K562 (cell line): Measurements from ENCODE around the gene NT5DC4. TPM values are rescaled to one million over a fixed set of nuclear protein-coding genes. Genes with fewer than 3 reads are reported as not detected.

Source experiments
- ADNP ChIP-seq: fragments of 200-800 bp; sonication (Bioruptor generic); IDR thresholded peaks from 2 replicates; pipeline ENCODE4 v1.6.1; 2016; ENCODE audit warnings: missing genetic modification characterization, missing compliant biosample characterization
- ARNT ChIP-seq, 2 experiments: fragments of 450-650 bp; IDR thresholded peaks; 2 replicates each; pipeline ENCODE4 v1.6.1; 2016; ENCODE audit warnings: mild to moderate bottlenecking in 1 of 2
- FOXP1 ChIP-seq: sonication (generic); formaldehyde crosslinking; IDR thresholded peaks from 2 replicates; pipeline ENCODE4 v1.8.0; 2022; ENCODE audit warnings: mild to moderate bottlenecking, missing genetic modification reagents
- NCOA6 ChIP-seq: fragments of 450-650 bp; IDR thresholded peaks from 2 replicates; pipeline ENCODE4 v1.6.1; 2017; ENCODE audit warnings: mild to moderate bottlenecking
- NFE2L1 ChIP-seq: fragments of 450-650 bp; IDR thresholded peaks from 2 replicates; pipeline ENCODE4 v1.6.1; 2016; ENCODE audit warnings: missing genetic modification characterization, low read depth, mild to moderate bottlenecking, missing compliant biosample characterization, moderate library complexity, borderline replicate concordance
- NFIC ChIP-seq: fragments of 450-650 bp; IDR thresholded peaks from 2 replicates; pipeline ENCODE4 v1.6.1; 2017; ENCODE audit warnings: mild to moderate bottlenecking, inconsistent platforms
- NRF1 ChIP-seq, 2 experiments: fragments of 450-650 bp; IDR thresholded peaks in 1 of 2; conservative IDR thresholded peaks in 1 of 2; 2 replicates each; pipeline ENCODE4 v1.6.1; 2014; ENCODE audit warnings: mild to moderate bottlenecking in 2 of 2
- NUFIP1 ChIP-seq: fragments of 450-650 bp; IDR thresholded peaks from 2 replicates; pipeline ENCODE4 v1.6.1; 2018; ENCODE audit not compliant: partially characterized antibody
- SMC3 ChIP-seq: conservative IDR thresholded peaks from 2 replicates; pipeline ENCODE4 v1.6.1; 2011; ENCODE audit warnings: low read depth, low read length, improper control_type of control experiment; ENCODE audit not compliant: insufficient read depth
- ZFP36 ChIP-seq: fragments of 150-350 bp; IDR thresholded peaks from 2 replicates; pipeline ENCODE4 v1.6.1; 2018; ENCODE audit warnings: low read length, low read depth; ENCODE audit not compliant: partially characterized antibody
- ZNF121 ChIP-seq: sonication (generic); formaldehyde crosslinking; conservative IDR thresholded peaks from 2 replicates; pipeline ENCODE4 v1.8.0; 2022; ENCODE audit warnings: missing genetic modification reagents
- ZNF124 ChIP-seq: sonication (generic); formaldehyde crosslinking; IDR thresholded peaks from 2 replicates; pipeline ENCODE4 v1.8.1; 2022; ENCODE audit warnings: missing genetic modification reagents
- ZNF830 ChIP-seq: fragments of 250-450 bp; sonication (Bioruptor Pico); IDR thresholded peaks from 2 replicates; pipeline ENCODE4 v1.5.0; 2021; ENCODE audit warnings: mild to moderate bottlenecking
- polyA plus RNA-seq, 8 experiments: library from polyadenylated mRNA; depleted of rRNA in 4 of 8; stranded (reverse) in 5 of 8; unstranded in 3 of 8; fragments of >200 nt; fragmentation: Nextera tagmentation in 2 of 8; fragmentation: Illumina TruSeq in 1 of 8; extraction: Ambion mirVana in 2 of 8; extraction: Trizol in 1 of 8; gene quantifications; 2 replicates each; pipeline versions ENCODE4 v1.2.1 to v1.2.3, GENCODE V29; 2011 to 2014; ENCODE audit warnings: inconsistent platforms in 1 of 8, missing spikeins in 1 of 8
- total RNA-seq, 7 experiments: library from RNA; depleted of rRNA in 6 of 7; stranded (reverse); fragments of >200 nt in 6 of 7; fragmentation: Illumina TruSeq in 2 of 7; extraction: Trizol in 2 of 7; gene quantifications; 2 replicates each; pipeline versions ENCODE4 v1.2.1 to v1.2.3, GENCODE V29; 2011 to 2021; ENCODE audit warnings: low replicate concordance in 1 of 7
- TF ChIP-seq, protein P1 (sequence below): fragments of 250-450 bp; sonication (Bioruptor Pico); IDR thresholded peaks from 2 replicates; pipeline ENCODE4 v1.4.0; 2020; ENCODE audit warnings: borderline replicate concordance
- TF ChIP-seq, protein P2 (sequence below): fragments of 450-650 bp; formaldehyde crosslinking; IDR thresholded peaks from 2 replicates; pipeline ENCODE4 v1.4.0; 2022; ENCODE audit warnings: missing genetic modification characterization
- TF ChIP-seq, protein P3 (sequence below): sonication (generic); formaldehyde crosslinking; IDR thresholded peaks from 2 replicates; pipeline ENCODE4 v1.8.1; 2023; ENCODE audit warnings: mild to moderate bottlenecking, missing genetic modification reagents
- TF ChIP-seq, protein P4 (sequence below): fragments of 450-650 bp; IDR thresholded peaks from 2 replicates; pipeline ENCODE4 v1.6.1; 2018; ENCODE audit not compliant: partially characterized antibody
- TF ChIP-seq, protein P5 (sequence below): fragments of 250-450 bp; sonication (Bioruptor Pico); IDR thresholded peaks from 2 replicates; pipeline ENCODE4 v1.4.0; 2020; ENCODE audit warnings: mild to moderate bottlenecking

The NT5DC4 gene
- total and polyA plus RNA-seq, 9 of the 15 experiments (the other 6 are each of a cell fraction or from before 2014, with no cell fraction given) = 0.44 to 6.9 (median 2.5) TPM

DNA sequence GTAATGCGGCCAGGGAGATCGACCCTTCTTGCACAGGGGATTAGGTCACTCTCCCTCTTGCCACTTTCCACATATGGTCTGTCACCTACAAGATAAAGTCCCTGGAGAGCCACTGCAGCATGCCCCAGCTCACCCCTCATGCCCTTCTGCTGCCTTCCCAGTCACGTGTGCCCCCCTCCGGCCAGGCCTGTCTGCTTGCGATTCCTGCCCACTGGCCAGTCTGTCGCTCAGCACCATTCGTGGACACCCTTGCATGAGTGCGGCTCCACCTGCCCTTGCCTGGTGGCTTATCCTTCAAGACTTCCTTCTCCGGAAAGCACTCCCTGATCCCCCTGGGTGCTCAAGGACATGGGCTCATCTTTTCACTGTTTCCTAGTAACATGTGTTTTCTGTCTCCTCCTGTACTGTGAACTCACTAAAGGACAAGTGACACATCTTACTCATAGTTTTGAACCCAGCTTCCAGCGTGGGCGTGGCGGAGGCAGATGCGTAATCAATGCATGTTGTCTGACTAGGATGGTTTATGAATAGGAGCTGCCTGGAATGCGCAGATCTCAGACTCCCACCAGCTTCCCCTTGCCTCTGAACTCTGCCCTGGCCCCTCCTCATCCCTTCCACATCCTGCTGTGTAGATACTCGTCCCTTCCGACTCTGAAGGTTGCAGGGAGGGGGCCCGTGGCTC lies 7.8 kb upstream of the NT5DC4 start (continued):
- TF ChIP-seq, protein P1, sequence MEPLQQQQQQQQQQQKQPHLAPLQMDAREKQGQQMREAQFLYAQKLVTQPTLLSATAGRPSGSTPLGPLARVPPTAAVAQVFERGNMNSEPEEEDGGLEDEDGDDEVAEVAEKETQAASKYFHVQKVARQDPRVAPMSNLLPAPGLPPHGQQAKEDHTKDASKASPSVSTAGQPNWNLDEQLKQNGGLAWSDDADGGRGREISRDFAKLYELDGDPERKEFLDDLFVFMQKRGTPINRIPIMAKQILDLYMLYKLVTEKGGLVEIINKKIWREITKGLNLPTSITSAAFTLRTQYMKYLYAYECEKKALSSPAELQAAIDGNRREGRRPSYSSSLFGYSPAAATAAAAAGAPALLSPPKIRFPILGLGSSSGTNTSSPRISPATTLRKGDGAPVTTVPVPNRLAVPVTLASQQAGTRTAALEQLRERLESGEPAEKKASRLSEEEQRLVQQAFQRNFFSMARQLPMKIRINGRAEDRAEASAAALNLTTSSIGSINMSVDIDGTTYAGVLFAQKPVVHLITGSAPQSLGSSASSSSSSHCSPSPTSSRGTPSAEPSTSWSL (CRISPR knock-in tag) = no peak
- TF ChIP-seq ZNF121 (CRISPR knock-in tag) = no peak
- 0 out of 2 replicates have a peak, but pooled peaks have one; percentile 35 for TF ChIP-seq FOXP1
- 0 out of 2 replicates have a peak, but pooled peaks have one; percentile 7 for TF ChIP-seq SMC3
- TF ChIP-seq ADNP (tag) = no peak
- no peak for TF ChIP-seq ZNF124 (CRISPR knock-in tag)
- no peak for TF ChIP-seq NFE2L1 (tag)
- TF ChIP-seq NCOA6 = no peak
- TF ChIP-seq NFIC = no peak
- TF ChIP-seq, protein P2, sequence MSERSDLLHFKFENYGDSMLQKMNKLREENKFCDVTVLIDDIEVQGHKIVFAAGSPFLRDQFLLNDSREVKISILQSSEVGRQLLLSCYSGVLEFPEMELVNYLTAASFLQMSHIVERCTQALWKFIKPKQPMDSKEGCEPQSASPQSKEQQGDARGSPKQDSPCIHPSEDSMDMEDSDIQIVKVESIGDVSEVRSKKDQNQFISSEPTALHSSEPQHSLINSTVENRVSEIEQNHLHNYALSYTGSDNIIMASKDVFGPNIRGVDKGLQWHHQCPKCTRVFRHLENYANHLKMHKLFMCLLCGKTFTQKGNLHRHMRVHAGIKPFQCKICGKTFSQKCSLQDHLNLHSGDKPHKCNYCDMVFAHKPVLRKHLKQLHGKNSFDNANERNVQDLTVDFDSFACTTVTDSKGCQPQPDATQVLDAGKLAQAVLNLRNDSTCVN (CRISPR knock-in tag) = no peak
- TF ChIP-seq, protein P3, sequence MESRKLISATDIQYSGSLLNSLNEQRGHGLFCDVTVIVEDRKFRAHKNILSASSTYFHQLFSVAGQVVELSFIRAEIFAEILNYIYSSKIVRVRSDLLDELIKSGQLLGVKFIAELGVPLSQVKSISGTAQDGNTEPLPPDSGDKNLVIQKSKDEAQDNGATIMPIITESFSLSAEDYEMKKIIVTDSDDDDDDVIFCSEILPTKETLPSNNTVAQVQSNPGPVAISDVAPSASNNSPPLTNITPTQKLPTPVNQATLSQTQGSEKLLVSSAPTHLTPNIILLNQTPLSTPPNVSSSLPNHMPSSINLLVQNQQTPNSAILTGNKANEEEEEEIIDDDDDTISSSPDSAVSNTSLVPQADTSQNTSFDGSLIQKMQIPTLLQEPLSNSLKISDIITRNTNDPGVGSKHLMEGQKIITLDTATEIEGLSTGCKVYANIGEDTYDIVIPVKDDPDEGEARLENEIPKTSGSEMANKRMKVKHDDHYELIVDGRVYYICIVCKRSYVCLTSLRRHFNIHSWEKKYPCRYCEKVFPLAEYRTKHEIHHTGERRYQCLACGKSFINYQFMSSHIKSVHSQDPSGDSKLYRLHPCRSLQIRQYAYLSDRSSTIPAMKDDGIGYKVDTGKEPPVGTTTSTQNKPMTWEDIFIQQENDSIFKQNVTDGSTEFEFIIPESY (CRISPR knock-in tag) = no peak
- TF ChIP-seq, protein P4, sequence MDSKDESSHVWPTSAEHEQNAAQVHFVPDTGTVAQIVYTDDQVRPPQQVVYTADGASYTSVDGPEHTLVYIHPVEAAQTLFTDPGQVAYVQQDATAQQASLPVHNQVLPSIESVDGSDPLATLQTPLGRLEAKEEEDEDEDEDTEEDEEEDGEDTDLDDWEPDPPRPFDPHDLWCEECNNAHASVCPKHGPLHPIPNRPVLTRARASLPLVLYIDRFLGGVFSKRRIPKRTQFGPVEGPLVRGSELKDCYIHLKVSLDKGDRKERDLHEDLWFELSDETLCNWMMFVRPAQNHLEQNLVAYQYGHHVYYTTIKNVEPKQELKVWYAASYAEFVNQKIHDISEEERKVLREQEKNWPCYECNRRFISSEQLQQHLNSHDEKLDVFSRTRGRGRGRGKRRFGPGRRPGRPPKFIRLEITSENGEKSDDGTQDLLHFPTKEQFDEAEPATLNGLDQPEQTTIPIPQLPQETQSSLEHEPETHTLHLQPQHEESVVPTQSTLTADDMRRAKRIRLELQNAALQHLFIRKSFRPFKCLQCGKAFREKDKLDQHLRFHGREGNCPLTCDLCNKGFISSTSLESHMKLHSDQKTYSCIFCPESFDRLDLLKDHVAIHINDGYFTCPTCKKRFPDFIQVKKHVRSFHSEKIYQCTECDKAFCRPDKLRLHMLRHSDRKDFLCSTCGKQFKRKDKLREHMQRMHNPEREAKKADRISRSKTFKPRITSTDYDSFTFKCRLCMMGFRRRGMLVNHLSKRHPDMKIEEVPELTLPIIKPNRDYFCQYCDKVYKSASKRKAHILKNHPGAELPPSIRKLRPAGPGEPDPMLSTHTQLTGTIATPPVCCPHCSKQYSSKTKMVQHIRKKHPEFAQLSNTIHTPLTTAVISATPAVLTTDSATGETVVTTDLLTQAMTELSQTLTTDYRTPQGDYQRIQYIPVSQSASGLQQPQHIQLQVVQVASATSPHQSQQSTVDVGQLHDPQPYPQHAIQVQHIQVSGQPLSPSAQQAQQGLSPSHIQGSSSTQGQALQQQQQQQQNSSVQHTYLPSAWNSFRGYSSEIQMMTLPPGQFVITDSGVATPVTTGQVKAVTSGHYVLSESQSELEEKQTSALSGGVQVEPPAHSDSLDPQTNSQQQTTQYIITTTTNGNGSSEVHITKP = no peak
- TF ChIP-seq ARNT (IDR thresholded peaks at IDR 0.05) = no peak
- TF ChIP-seq ZFP36 = no peak
- no peak for TF ChIP-seq NUFIP1
- TF ChIP-seq, protein P5, sequence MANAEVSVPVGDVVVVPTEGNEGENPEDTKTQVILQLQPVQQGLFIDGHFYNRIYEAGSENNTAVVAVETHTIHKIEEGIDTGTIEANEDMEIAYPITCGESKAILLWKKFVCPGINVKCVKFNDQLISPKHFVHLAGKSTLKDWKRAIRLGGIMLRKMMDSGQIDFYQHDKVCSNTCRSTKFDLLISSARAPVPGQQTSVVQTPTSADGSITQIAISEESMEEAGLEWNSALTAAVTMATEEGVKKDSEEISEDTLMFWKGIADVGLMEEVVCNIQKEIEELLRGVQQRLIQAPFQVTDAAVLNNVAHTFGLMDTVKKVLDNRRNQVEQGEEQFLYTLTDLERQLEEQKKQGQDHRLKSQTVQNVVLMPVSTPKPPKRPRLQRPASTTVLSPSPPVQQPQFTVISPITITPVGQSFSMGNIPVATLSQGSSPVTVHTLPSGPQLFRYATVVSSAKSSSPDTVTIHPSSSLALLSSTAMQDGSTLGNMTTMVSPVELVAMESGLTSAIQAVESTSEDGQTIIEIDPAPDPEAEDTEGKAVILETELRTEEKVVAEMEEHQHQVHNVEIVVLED = no peak
- TF ChIP-seq ZNF830 (CRISPR knock-in tag) = no peak
- peak; percentile 57 to 59 for TF ChIP-seq NRF1 (conservative IDR thresholded peaks at IDR 0.05 in 1 of 2, IDR thresholded peaks at IDR 0.05 in 1 of 2)
